Nephron progenitor cell (in vitro differentiated cells): Measurements from ENCODE around the gene MEX3A.

Experiments used
- DNase-seq: peaks from one replicate; pipeline ENCODE4 v3.0.0; 2021
- H3K27ac Mint-ChIP-seq: 2 replicates; pipeline ENCODE4 v1.8.0; 2021; ENCODE audit warnings: mild to moderate bottlenecking, moderate library complexity, mixed read lengths
- H3K27me3 Mint-ChIP-seq: 2 replicates; pipeline ENCODE4 v1.8.0; 2021; ENCODE audit warnings: mild to moderate bottlenecking, low read depth, mixed read lengths; ENCODE audit not compliant: poor library complexity
- H3K36me3 Mint-ChIP-seq: 2 replicates; pipeline ENCODE4 v1.8.0; 2021; ENCODE audit warnings: low read depth, mixed read lengths
- H3K4me1 Mint-ChIP-seq: 2 replicates; pipeline ENCODE4 v1.8.0; 2021; ENCODE audit warnings: mixed read lengths
- H3K4me3 Mint-ChIP-seq: 2 replicates; pipeline ENCODE4 v1.8.0; 2021; ENCODE audit warnings: mild to moderate bottlenecking, moderate library complexity, mixed read lengths
- H3K9me3 Mint-ChIP-seq: 2 replicates; pipeline ENCODE4 v1.8.0; 2021; ENCODE audit warnings: mild to moderate bottlenecking, moderate library complexity, mixed read lengths
- TF ChIP-seq, protein P1 (sequence below): fragments of 200-600 bp; sonication (generic); IDR thresholded peaks from 2 replicates; pipeline ENCODE4 v1.5.0; 2021; ENCODE audit warnings: antibody characterized with exemption

Gene MEX3A, protein sequence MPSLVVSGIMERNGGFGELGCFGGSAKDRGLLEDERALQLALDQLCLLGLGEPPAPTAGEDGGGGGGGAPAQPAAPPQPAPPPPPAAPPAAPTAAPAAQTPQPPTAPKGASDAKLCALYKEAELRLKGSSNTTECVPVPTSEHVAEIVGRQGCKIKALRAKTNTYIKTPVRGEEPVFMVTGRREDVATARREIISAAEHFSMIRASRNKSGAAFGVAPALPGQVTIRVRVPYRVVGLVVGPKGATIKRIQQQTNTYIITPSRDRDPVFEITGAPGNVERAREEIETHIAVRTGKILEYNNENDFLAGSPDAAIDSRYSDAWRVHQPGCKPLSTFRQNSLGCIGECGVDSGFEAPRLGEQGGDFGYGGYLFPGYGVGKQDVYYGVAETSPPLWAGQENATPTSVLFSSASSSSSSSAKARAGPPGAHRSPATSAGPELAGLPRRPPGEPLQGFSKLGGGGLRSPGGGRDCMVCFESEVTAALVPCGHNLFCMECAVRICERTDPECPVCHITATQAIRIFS

DNA sequence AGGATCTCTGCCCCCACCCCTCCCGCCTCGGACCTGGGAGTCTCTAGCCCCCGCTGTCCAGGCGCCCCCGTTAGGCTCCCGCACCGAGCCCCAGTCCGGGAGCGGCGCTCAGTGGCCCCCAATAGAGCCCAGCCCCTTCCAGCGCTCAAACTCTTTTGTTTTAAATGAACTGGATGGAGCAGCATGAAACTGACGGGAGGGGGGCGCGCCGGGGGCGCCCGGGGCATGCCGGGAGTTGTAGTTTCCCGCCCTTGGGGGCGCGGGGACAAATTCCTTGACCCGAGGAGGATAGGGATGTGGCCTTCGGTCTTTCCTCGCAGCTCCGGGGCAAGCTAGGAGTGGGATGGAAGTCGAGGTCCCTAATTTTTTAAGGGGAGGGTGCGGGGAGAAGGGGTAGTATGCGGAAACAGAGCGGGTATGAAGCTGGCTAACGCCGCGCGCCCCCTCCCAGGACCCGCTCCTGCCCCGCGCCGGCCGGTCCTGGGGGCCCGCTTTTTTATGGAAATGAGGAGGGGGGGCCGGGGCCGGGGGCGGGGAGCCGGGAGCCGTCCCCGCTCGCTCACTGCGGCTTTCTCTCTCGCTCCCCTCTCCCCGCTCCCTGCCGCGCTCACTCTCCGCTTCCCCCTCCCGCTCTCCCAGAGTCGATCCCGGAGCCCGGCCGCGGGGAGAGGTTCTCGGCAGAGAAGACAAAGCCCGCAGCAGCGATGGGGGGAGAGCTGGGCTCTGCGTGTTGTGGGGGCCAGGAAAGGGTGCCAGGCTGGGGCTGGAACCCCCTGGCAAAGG, at the start of gene MEX3A:
Gene MEX3A (minus strand): TSS at position 157 of the 783 bp plus-strand sequence. CDS start 467 bp downstream, outside the sequence.
- peaks cover 71% of the 10 kb centered on the region for H3K4me1 Mint-ChIP-seq
- TF ChIP-seq, protein P1, sequence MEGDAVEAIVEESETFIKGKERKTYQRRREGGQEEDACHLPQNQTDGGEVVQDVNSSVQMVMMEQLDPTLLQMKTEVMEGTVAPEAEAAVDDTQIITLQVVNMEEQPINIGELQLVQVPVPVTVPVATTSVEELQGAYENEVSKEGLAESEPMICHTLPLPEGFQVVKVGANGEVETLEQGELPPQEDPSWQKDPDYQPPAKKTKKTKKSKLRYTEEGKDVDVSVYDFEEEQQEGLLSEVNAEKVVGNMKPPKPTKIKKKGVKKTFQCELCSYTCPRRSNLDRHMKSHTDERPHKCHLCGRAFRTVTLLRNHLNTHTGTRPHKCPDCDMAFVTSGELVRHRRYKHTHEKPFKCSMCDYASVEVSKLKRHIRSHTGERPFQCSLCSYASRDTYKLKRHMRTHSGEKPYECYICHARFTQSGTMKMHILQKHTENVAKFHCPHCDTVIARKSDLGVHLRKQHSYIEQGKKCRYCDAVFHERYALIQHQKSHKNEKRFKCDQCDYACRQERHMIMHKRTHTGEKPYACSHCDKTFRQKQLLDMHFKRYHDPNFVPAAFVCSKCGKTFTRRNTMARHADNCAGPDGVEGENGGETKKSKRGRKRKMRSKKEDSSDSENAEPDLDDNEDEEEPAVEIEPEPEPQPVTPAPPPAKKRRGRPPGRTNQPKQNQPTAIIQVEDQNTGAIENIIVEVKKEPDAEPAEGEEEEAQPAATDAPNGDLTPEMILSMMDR, result no peak
- H3K27me3 Mint-ChIP-seq, result peaks cover 3% of the 10 kb centered on the region
- H3K9me3 Mint-ChIP-seq, result no peaks in the 10 kb centered on the region
- peak within 1 kb of the TSS; percentile 100 for H3K4me3 Mint-ChIP-seq
- peaks cover 27% of the 10 kb centered on the region for H3K36me3 Mint-ChIP-seq
- peak; percentile 92 for DNase-seq
- H3K27ac Mint-ChIP-seq, result peak within 1 kb of the TSS; percentile 98

DNA sequence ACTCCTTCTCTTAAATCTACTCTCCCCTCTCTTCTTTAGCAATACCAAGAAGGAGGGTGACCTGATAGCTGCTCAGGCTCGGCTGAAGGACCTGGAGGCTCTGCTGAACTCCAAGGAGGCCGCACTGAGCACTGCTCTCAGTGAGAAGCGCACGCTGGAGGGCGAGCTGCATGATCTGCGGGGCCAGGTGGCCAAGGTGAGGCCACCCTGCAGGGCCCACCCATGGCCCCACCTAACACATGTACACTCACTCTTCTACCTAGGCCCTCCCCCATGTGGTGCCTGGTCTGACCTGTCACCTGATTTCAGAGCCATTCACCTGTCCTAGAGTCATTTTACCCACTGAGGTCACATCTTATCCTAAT, 48.3 kb upstream of the MEX3A start:
- no peaks in the 10 kb centered on the region for H3K27me3 Mint-ChIP-seq
- no peak overlapping the region for H3K27ac Mint-ChIP-seq
- TF ChIP-seq, protein P1, result no peak
- no peak overlapping the region for H3K4me3 Mint-ChIP-seq
- no peak for DNase-seq
- H3K36me3 Mint-ChIP-seq, result peaks cover 18% of the 10 kb centered on the region
- H3K9me3 Mint-ChIP-seq, result no peaks in the 10 kb centered on the region
- peaks cover 42% of the 10 kb centered on the region for H3K4me1 Mint-ChIP-seq

DNA sequence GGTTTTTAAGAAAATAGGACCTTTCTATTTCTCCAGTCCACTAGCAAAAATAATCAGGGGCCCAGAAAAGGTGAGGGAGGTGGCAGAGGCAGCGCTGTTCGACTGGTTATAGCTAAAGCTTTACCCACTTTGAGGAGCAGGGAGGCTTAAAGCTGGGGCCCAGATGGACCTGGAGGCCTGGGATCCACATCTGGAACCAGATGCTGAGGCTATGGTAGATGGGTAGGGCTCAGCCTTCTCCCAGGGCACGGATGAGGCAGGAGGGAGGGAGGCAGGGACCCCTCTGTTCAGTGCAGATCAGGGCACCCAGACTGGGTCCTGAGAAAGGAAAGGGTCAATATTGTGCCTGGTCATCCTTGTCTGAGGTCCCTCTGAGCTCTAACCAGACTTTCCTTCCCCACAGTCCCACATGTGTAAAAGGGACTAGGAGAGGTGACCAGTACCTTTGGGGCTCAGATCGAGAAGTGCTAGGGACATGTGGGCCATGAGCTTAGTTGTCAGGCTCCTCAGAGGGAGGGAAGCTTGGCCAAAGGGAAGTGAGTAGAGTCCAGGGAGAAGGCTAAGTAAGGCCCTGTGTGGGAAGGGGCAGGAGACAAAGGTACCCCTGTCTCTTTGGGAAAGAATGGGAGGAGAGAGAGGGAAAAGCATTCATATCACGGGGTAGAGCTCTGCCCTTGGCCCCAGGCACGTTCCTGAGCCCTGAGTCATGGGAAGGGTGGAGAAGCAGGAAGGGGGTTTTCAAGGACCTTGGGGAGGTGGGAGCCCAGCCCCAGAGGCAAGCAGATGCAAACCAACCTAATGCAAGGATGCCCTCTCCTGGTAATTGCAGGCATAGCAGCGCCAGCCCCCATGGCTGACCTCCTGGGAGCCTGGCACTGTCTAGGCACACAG, 47.7 kb upstream of the MEX3A start:
- TF ChIP-seq, protein P1, result peak; percentile 92
- H3K36me3 Mint-ChIP-seq, result peaks cover 18% of the 10 kb centered on the region
- peak overlapping the region; percentile 95 for H3K27ac Mint-ChIP-seq
- peak; percentile 82 for DNase-seq
- no peaks in the 10 kb centered on the region for H3K9me3 Mint-ChIP-seq
- peaks cover 47% of the 10 kb centered on the region for H3K4me1 Mint-ChIP-seq
- no peaks in the 10 kb centered on the region for H3K27me3 Mint-ChIP-seq
- H3K4me3 Mint-ChIP-seq, result peak overlapping the region; percentile 60

DNA sequence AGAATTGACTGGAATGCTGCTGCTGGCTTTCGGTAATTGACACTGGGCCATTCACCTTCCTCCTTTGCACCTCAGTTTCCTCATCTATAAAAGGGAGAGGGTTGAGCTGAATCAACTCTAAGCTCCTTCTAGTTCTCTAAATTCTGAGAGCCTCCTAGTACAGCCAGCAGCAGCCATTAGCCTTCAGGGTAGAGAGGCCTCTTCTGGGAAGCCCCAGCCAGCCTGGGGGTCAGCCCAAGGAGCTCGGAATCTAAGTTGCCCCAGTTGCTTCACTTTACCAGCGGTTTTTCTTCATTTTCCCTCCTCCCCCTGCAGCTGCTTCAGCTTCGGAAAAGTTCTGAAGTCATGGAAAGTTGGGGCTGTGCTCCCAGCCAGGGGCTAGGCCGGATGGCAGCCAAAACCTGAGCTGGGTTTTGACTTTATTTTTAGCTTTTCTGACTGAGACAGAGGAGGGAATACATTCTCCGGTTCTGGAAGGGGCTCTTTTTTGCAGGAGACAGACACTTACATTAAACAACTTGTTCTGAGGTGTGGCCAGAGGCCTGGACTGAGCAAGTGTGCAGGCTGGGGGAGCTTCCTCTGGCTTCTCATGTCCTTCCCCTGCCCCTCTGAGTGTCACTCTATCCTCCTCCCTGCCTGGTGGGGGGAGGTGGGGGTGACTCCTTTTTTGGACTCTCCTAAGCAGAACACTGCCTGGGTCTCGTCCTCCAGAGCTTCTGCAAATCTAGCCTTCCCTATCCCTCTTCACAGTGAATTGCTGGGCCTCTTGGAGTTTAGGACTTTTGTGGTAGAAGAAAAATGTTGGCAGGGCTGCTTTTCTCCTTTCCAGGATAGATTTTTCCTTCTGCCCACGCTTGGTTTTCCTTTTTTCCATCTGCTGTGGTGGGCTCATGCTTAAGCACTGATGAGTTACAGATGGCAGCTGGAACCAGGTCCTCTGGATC, 46.7 kb upstream of the MEX3A start:
- peaks cover 9% of the 10 kb centered on the region for H3K36me3 Mint-ChIP-seq
- no peaks in the 10 kb centered on the region for H3K9me3 Mint-ChIP-seq
- peaks cover 57% of the 10 kb centered on the region for H3K4me1 Mint-ChIP-seq
- H3K27me3 Mint-ChIP-seq, result no peaks in the 10 kb centered on the region
- peak overlapping the region; percentile 60 for H3K4me3 Mint-ChIP-seq
- peak overlapping the region; percentile 95 for H3K27ac Mint-ChIP-seq
- TF ChIP-seq, protein P1, result no peak
- DNase-seq, result no peak

DNA sequence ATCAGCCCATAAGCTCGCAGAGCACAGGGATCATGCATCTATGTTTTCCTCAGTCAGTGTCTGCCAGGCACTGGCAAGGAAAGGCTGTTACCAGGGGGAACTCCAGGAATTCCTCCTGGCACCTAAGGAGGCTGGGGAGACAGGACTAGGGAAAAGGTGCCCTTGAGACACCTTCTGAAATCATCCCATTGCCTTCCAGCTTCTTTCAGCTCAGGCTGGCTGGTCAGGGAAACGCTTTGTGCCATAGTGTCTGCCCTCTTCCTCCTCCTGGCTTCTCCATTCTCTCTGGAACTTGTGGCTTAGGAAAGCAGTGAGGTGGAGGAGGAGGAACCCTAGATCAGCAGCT, 46.0 kb upstream of the MEX3A start:
- no peak for DNase-seq
- peaks cover 5% of the 10 kb centered on the region for H3K36me3 Mint-ChIP-seq
- no peak overlapping the region for H3K4me3 Mint-ChIP-seq
- no peaks in the 10 kb centered on the region for H3K27me3 Mint-ChIP-seq
- TF ChIP-seq, protein P1, result no peak
- no peaks in the 10 kb centered on the region for H3K9me3 Mint-ChIP-seq
- H3K27ac Mint-ChIP-seq, result peak overlapping the region; percentile 95
- H3K4me1 Mint-ChIP-seq, result peaks cover 63% of the 10 kb centered on the region
